Breast epithelium (tissue), 3 donors: ENCODE data around the gene PRKCSH.

Experiments used
- POLR2A ChIP-seq: fragments of 450-650 bp; IDR thresholded peaks from one replicate; pipeline ENCODE4 v1.6.1; 2016; ENCODE audit warnings: antibody characterized with exemption, mild to moderate bottlenecking, moderate library complexity
- POLR2AphosphoS5 ChIP-seq, 3 donors: sonication (generic); formaldehyde crosslinking; IDR thresholded peaks; one replicate each; pipeline ENCODE4 v1.6.1; 2017; ENCODE audit warnings: antibody characterized with exemption in 3 of 3
- TF ChIP-seq, protein P1 (sequence below), 3 donors: fragments of 450-650 bp; IDR thresholded peaks; one replicate each; pipeline ENCODE4 v1.5.1; 2016 to 2017; ENCODE audit warnings: antibody characterized with exemption in 3 of 3, mild to moderate bottlenecking in 3 of 3, moderate library complexity in 3 of 3

DNA sequence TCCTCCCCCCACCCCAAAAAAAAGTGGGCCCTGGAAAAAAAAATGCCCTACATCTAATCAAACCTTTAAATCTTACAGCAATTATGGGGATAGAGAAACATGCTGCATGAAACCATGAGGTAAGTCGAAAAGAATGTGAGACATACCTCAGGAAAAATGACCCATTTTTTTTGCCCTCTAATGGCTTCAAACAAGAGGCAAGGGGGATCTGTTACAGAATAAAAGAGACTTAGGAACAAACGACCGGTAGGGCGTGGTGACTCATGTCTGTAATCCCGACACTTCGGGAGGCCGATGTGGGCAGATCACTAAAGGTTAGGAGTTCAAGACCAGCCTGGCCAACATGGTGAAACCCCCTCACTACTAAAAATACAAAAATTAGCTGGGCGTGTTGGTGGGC, 24.8 kb upstream of the PRKCSH start:
- TF ChIP-seq, protein P1, sequence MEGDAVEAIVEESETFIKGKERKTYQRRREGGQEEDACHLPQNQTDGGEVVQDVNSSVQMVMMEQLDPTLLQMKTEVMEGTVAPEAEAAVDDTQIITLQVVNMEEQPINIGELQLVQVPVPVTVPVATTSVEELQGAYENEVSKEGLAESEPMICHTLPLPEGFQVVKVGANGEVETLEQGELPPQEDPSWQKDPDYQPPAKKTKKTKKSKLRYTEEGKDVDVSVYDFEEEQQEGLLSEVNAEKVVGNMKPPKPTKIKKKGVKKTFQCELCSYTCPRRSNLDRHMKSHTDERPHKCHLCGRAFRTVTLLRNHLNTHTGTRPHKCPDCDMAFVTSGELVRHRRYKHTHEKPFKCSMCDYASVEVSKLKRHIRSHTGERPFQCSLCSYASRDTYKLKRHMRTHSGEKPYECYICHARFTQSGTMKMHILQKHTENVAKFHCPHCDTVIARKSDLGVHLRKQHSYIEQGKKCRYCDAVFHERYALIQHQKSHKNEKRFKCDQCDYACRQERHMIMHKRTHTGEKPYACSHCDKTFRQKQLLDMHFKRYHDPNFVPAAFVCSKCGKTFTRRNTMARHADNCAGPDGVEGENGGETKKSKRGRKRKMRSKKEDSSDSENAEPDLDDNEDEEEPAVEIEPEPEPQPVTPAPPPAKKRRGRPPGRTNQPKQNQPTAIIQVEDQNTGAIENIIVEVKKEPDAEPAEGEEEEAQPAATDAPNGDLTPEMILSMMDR (IDR thresholded peaks at IDR 0.05) = no peak
- no peak for TF ChIP-seq POLR2A
- TF ChIP-seq POLR2AphosphoS5 (IDR thresholded peaks at IDR 0.05) = no peak
